ENCODE data around the gene LY86.
"Not testable (repeated sequence)": the region's sequence is repeated elsewhere in the genome, so short reads cannot be mapped to it uniquely, and the experiment has no call there.

LY86 gene

GRCh38 chr6:6596529-6597328, 8.2 kb downstream of the LY86 start:
- DNase-seq, result no peak

DNA sequence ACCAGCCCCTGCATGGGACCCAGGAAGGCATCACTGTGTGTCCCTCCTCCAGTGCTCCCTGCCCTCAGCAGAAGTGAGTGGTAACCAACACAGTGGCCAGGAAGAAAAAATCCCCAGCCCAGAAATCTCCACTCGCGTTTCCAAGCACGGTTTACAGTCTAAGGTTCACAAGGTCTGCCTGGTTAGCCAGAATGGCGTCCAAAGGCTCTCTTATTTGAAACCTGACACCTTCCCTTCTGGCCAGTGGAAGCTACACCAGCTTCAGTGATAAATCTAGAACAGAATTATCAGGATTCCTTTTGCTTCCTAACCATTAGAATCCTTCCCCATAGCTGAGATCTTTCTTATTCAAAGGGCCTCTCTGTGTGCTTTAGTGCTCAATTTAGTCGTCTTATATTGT, 9.2 kb downstream of the LY86 start:
- DNase-seq, result no peak

DNA sequence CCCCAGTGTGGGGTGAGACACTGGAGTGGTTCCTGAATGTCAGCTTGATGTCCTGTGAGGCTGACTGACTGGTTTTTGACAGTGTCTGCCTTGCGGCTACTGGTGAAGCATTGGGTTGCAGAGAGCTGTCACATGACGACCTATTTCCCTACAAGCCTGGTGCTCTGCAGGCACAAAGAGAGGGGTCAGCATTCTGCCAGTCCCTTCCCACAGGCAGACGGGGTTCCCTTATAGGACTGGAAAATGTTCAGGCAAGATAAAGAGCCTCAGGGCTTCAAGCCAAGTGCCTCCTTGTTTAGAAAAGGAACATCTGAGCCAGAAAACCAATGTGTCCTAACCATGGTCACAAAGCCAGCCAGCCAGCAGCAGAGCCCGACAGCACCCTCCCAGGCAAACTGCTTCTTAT, 11.0 kb downstream of the LY86 start:
- DNase-seq, result no peak

- DNase-seq, result no peak
These were observed 12.4 kb downstream of the LY86 start for GRCh38 chr6:6600875-6601274.

DNA sequence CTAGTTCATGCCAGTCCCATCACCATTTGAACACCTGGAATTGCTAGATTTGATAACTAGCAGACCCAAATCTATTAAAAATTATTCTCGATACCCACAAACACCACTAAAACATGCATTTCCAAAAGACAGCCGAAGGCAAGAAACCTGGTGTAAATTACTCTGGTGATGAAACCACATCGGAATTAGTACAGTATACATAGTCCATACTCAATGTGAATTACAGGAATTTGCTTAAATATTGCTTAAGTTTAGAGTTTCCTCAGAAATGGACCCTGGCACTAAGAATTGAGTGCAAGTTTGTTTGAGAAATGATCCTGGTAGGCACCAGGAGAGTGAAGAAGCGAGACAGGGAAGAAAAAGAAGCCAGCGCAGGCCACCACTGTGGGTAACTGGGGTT, 13.7 kb downstream of the LY86 start:
- no peak for DNase-seq

DNA sequence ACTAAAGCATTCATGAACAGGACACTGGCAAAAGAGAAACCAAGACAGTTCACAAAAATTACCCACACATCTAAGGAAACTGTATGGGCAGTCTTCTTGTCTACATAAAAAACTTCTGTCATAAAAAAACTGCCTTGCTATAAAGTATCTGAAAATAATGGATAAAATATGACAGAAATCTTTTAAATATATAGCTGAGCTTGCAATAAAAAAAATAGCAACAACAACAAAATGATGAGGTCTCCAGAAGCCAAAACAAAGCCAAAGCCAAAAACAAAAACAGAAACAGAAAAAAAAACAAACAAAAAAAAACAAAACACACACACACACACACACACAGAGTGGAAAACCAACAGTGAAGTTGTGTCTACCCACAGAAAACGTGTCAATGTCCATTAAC, 14.8 kb downstream of the LY86 start:
- no peak for DNase-seq

- DNase-seq, result no peak
These were observed 15.5 kb downstream of the LY86 start for GRCh38 chr6:6604015-6604414.

- DNase-seq, result no peak
These were observed 16.0 kb downstream of the LY86 start for GRCh38 chr6:6604566-6604965.

GRCh38 chr6:6605873-6606272, 17.4 kb downstream of the LY86 start:
- no peak for DNase-seq

- not testable (repeated sequence) for DNase-seq
These were observed 18.0 kb downstream of the LY86 start for GRCh38 chr6:6606391-6607030.

DNA sequence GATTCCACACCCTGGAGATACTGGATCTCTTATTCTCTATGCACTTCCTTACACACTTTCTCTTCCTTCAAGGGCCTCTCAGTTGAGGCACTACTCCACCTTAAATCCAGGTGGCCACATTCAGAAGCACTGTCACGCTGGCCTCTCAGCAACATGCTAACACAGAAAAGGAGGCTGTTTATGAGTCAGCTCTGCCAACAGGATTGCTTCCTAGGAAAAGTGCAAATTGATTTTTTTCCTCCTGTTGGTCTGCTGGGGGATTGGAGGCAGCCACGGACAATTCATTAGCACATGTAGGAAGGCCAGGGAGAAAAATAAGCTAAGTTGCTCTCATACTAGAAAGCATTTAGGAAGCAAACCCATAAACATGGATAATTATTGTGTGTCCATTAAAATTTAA, 20.9 kb downstream of the LY86 start:
- DNase-seq, result no peak

DNA sequence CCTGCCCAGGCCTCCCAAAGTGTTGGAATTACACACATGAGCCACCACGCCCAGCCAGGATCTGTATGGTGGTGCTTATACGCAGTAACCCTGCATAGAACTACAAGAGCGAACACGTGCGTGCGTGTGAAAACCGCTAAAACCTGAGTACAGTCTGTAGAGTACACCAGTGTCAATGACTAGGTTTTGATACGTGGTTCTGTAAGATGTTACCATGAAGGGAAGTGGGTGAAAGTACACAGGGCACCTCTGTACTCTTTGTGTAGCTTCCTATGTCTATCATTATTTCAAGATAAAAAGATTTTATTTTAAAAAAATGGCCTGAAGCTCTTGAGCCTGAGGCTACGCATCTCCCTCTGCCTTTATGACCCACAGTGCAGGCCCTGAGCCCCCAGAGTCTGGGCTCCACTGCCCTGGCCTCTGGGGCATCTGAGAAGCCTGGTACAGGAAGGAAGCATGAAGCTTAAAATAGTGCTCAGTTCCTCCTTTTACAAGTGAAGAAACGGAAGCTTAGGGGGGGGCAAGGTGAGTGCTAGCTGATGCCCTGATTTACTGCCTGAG, 21.6 kb downstream of the LY86 start:
- no peak for DNase-seq

DNA sequence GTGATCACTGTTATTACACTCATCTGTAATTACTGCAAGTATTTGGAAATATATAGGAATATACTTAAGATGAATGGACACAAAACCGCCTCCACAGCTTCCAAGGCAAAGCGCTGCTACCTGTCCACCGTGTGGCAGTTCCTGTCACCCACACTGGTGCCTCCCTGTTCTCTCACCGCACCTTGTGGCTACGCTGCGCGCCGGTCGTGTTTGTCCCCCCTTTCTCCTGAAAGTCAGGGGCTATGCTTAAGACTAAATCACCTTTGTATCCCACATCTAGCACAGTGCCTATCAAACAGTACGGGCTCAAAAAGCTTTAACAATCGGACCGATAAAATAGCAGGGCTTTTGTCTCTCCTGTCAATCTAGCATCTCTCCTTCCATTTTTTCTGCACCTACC, 23.0 kb downstream of the LY86 start:
- DNase-seq, result no peak

GRCh38 chr6:6612308-6612707, 23.8 kb downstream of the LY86 start:
- DNase-seq, result no peak

DNA sequence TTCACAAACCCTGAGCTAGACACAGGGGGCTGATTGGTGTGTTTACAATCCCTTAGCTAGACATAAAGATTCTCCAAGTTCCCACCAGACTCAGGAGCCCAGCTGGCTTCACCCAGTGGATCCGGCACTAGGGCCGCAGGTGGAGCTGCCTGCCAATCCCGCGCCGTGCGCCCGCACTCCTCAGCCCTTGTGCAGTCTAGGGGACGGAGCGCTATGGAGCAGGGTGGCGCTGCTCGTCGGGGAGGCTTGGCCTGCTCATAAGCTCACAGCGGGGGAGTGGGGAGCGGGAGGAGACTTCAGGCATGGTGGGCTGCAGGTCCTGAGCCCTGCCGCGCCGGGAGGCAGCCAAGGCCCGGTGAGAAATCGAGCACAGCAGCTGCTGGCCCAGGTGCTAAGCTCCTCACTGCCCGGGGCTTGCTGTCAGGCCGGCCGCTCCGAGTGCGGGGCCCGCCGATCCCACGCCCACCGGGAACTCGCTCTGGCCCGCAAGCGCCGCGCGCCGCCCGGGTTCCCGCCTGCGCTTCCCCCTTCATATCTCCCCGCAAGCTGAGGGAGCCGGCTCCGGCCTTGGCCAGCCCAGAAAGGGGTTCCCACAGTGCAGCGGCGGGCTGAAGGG, 24.7 kb downstream of the LY86 start:
- not testable (repeated sequence) for DNase-seq

DNA sequence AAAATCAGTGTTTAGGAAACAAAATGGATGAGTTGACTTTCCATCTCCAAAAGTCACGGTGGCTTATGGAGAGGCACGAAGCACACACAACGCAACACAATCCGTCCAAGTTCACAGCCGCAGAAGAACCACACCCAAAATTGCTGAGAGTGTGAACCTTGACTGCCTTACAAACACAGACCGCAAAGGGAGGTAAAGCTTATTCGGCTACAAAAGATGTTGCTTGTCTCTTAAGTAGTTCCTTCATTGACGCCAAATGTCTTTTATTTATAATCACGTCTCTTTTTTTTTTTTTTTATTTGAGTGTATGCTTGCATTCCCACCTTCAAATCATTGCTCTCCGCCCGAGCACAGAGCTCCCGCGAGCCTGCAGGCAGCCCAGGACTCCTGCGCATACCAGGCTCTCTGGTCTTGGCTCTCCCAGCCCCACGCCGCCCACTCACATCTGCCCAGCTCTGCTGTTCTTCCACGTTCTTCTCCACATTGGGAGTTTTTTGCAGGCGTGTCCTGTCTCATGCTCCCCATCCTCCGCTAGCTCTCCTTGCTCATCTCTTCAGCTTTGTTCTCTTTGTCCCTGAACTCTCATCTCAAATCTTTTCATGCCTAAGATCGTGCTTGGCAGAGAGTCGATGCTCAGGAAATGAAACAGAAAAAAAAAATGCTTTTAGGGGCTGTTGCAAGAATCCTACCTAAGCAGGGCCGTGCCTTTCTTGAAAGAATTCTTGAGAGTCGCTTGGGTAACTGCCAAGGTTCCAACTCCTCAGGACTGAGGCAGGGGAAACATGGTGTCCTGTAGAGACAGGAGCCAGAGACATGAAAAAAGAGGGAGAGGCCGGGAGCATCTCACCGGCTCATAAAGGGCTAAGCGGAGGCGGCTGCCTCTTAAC, 25.8 kb downstream of the LY86 start:
- DNase-seq, result no peak

DNA sequence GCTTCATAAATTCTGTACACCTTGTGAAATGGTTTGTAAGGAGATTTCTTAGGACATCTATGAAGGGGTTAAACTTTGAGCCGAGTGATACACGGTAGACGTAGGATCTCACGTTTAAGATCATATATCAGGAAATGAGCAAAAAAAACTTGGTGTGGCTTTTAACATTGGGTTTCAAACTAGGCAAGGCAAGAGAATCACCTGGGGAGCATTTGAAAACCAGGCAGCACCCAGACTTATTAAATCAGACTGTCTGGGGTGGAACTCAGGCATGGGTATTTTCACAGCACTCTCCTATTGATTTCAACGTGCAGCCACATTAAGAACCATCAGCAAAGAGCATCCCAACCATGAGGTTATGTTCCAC, 26.4 kb downstream of the LY86 start:
- DNase-seq, result no peak

- DNase-seq, result no peak
These were observed 28.1 kb downstream of the LY86 start for GRCh38 chr6:6616656-6617055.

- DNase-seq, result no peak
These were observed 30.7 kb downstream of the LY86 start for GRCh38 chr6:6619021-6619794.

DNA sequence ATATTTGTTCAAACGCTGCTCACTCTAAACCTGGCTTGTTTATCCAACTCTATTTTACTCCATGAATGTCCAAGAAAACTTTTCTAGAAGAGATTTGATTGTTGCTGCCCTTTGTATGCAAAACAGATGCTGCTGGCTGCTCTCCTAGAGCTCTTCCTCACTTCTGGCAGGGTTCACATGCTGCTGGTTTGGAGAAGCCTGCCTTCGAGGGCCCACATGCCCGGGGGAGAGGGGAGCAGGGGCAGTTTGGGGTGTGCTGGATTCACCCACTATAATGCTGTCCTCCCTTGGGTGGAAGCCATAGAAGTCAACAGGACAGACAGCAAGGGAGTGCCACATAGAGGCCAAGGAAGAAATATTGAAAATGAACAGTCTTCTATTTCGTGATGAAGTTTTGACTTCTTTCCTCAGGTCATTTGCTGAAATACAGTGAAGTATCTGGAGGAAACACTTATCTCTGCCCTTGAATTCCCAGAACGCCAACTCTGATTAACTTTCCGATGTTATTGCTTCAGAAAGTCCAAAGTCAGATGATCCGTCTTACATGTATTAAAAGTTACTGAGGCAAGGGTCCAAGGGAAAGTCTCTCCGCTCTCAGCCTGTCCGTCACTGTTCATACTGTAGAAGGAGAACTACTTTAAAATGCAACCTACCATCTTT, 32.4 kb downstream of the LY86 start:
- DNase-seq, result no peak

DNA sequence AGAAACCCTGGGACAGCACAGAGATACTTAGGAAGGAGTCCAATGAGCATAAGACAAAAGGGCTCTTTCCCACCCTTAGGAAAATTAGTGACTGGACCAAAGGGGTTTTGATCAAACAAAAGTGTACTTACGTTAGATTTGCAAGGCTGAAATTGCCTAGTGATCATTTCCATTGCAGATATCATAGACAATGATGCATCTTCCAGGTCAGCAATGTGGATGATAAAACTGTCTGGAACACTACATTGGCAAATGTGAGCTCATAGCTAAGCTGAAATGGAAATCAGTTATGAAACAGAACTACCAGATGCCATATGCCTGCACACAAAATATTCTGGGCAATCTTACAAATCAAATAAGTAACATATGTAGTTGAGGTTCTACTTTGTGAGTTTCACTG, 34.0 kb downstream of the LY86 start:
- no peak for DNase-seq

- no peak for DNase-seq
These were observed 35.0 kb downstream of the LY86 start for GRCh38 chr6:6623553-6623952.

All from stimulated activated naive CD4-positive, alpha-beta T cell treated with Interleukin-2 at 50 U/mL for 16 hours (primary cell).